Adrenal gland (tissue), 12 donors: ENCODE measurements around the gene TFRC. TPM values are rescaled to one million over a fixed set of nuclear protein-coding genes. Genes with fewer than 3 reads are reported as not detected.
A peak's percentile ranks its signal among the peaks of the same experiment; 100 is the strongest.

Experiments used
- DNase-seq, 7 donors: peaks; one replicate each; pipeline ENCODE4 v3.0.0-alpha.2; 2019 to 2020
- H3K27ac ChIP-seq, 5 donors: fragments of 200-600 bp; sonication (generic) in 4 of 5; 1 replicate in 3 of 5; 2 replicates in 2 of 5; pipeline versions ENCODE4 v1.5.1 to v1.8.0; 2016 to 2020; ENCODE audit warnings: mild to moderate bottlenecking in 1 of 5
- H3K27me3 ChIP-seq: fragments of 200-600 bp; 2 replicates; pipeline ENCODE4 v1.8.0; 2021
- H3K36me3 ChIP-seq, 2 donors: fragments of 200-600 bp; replicated peaks in 1 of 2; 1 replicate in 1 of 2; 2 replicates in 1 of 2; pipeline versions ENCODE4 v1.5.1 to v1.8.0; 2018 to 2022
- H3K4me1 ChIP-seq, 2 donors: fragments of 200-600 bp; replicated peaks in 1 of 2; 1 replicate in 1 of 2; 2 replicates in 1 of 2; pipeline versions ENCODE4 v1.5.1 to v1.8.0; 2018 to 2021
- H3K4me3 ChIP-seq, 4 donors: fragments of 200-600 bp; sonication (generic) in 3 of 4; one replicate each; pipeline ENCODE4 v1.5.1; 2016 to 2018
- H3K9me3 ChIP-seq, 3 donors: fragments of 200-600 bp; sonication (generic) in 1 of 3; replicated peaks in 1 of 3; 1 replicate in 2 of 3; 2 replicates in 1 of 3; pipeline versions ENCODE4 v1.5.1 to v1.8.0; 2016 to 2021
- CTCF ChIP-seq, 6 experiments: fragments of 450-650 bp in 4 of 6; fragments of 200-600 bp in 2 of 6; sonication (generic) in 1 of 6; IDR thresholded peaks; 1 replicate in 5 of 6; 2 replicates in 1 of 6; pipeline versions ENCODE4 v1.5.1 to v1.8.0; 2016 to 2021; ENCODE audit warnings: antibody characterized with exemption in 6 of 6, mild to moderate bottlenecking in 2 of 6, moderate library complexity in 1 of 6
- POLR2A ChIP-seq, 2 donors: fragments of 450-650 bp; IDR thresholded peaks; one replicate each; pipeline ENCODE4 v1.6.1; 2017; ENCODE audit warnings: antibody characterized with exemption in 2 of 2, mild to moderate bottlenecking in 2 of 2, moderate library complexity in 1 of 2
- WGBS, 4 donors: extraction: QIAGEN DNeasy Blood & Tissue Kit in 2 of 4; methylation state at CpG; one replicate each; pipeline versions ENCODE4 v1.1.5 to v1.1.7; 2013 to 2017; 5-methylcytosine and 5-hydroxymethylcytosine counted together
- intact Hi-C, 2 donors: fragments of 100-400 bp; cut with DNase I; formaldehyde crosslinking; loops; one replicate each; pipeline versions ENCODE4 v1.14.1 to v1.15.0; 2022 to 2023
- polyA plus RNA-seq, 3 donors: library from polyadenylated mRNA; stranded (reverse); fragments of 200-250 nt in 2 of 3; fragments of 350-450 nt in 1 of 3; fragmentation: Illumina TruSeq in 1 of 3; extraction: RNeasy Lipid Tissue Mini Kit (QIAGEN cat#74804) in 1 of 3; gene quantifications; one replicate each; pipeline ENCODE4 v1.2.3, GENCODE V29; 2013 to 2014
- total RNA-seq, 9 donors: library from RNA; depleted of rRNA in 4 of 9; stranded (reverse); fragments of >200 nt in 4 of 9; fragments of 120-200 nt in 1 of 9; fragmentation: NEBNext Ultra II Directional in 1 of 9; extraction: Animal tissue kit (Norgen Biotek cat#: 25700) in 1 of 9; gene quantifications; one replicate each; pipeline versions ENCODE4 v1.1.0 to v1.2.4, GENCODE V29; 2013 to 2023
- donor health status: healthy with polysubstance abuse.
- donor health status: Bipolar disorder and iron deficiency.
- donor health status: DM: yes; HTN: yes; CAD: no.
- donor health status: DM: no; HTN: no; CAD: no.
- donor health status: DM: no; HTN: no; CAD: no.
- donor health status: DM: yes; HTN: yes; CAD: no.

TFRC gene
- total and polyA plus RNA-seq, 12 donors: 7.3 to 414 (median 60.8) TPM

DNA sequence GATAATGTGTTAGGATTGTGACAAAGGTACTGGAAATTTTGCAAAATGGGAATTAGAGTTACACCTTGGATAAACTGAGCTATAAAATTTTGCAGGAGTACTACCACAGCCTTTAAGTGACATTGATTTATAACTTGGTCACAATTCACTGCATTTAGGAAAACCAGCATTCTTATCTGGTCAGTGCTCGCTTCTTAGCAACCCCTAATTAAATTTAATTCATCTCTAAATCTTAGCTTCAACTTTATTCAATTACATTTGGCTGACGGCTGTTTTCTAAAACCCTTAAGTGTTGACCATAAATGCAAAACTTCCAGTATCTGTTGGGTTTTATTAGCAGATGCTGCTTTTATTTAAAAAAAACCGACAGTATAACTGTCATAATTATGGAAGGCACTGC, 31.3 kb downstream of the TFRC start:
- 84 to 89% (median 87%) methylated on average over 3 of the region's 3 CpGs for WGBS, 4 donors

DNA sequence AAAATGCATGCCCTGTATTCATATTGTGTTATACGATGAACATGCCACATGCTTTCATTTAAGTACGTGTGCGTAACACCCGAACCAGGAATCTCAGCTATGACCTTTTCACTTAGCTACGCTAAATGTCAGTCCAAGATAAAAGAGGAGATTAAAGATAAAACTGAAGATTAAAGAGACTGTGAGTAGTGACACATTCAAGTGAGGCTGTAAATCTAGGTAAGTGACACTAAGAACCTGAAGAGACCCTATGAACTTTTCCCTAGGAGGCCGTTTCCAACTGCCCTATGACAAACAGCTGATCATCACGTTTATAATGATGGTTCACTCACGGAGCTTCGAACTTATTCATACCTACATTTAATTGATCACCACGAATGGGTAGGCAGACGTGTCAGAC, 32.2 kb downstream of the TFRC start:
- Histone ChIP-seq H3K27ac (no peak overlapping the region), H3K27me3 (no peaks in the 10 kb centered on the region), H3K4me3 (no peak overlapping the region), H3K36me3 (peaks cover 0 to 45% of the 10 kb centered on the region in 2 donors), H3K4me1 (peaks cover 4 to 10% of the 10 kb centered on the region in 2 donors), H3K9me3 (no peaks in the 10 kb centered on the region)
- peak in 1 of 7 donors; percentile 20 for DNase-seq
- 35 to 49% (median 44%) methylated on average over 11 of the region's 11 CpGs for WGBS, 4 donors
- intact Hi-C loops: no loop called here
- TF ChIP-seq CTCF (IDR thresholded peaks at IDR 0.05) (no peak), POLR2A (IDR thresholded peaks at IDR 0.05) (no peak)

More for the DNA sequence above, 31.3 kb downstream of the TFRC start:
- H3K27ac ChIP-seq: no peak overlapping the region
- no peaks in the 10 kb centered on the region for H3K9me3 ChIP-seq
- intact Hi-C loops: no loop called here
- no peaks in the 10 kb centered on the region for H3K27me3 ChIP-seq
- H3K4me1 ChIP-seq: peaks cover 4 to 10% of the 10 kb centered on the region in 2 donors
- no peak for TF ChIP-seq CTCF (IDR thresholded peaks at IDR 0.05)
- no peak for TF ChIP-seq POLR2A (IDR thresholded peaks at IDR 0.05)
- no peak for DNase-seq
- H3K4me3 ChIP-seq: no peak overlapping the region
- peaks cover 0 to 54% of the 10 kb centered on the region in 2 donors for H3K36me3 ChIP-seq

DNA sequence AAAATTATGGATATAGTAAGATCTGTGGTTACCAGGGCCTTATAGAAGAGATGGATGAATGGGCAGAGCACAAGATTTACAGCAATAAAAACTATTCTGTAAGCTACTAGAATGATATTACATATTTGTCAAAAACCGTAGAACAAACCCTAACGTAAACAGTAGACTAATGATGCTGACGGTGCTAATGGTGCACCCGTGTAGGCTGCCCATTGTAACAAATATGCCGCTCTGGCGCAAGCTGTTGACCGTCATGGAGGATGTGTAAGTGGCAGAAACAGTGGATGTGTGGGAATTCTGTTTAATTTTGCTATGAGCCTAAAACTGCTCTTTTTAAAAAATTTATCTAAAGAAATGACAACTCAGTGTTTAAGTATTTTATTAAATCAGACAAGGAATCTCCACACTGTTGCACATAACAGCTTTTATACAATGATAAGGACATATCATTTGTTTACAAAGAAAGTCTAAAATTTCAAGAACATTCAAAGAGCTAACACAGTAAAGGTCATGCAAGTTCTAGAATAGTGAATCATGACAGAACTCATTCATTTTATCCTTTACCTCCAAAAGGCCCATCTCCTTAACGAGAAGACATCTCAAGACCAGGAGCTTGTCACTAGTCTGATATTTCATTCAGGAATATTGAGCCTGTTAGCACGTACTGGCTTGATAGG, 32.8 kb downstream of the TFRC start:
- no peak overlapping the region for H3K4me3 ChIP-seq
- H3K4me1 ChIP-seq: peaks cover 4 to 10% of the 10 kb centered on the region in 2 donors
- WGBS, 4 donors: 79 to 87% (median 86%) methylated on average over 9 of the region's 9 CpGs
- H3K36me3 ChIP-seq: peaks cover 0 to 39% of the 10 kb centered on the region in 2 donors
- intact Hi-C loops: no loop called here
- TF ChIP-seq CTCF (IDR thresholded peaks at IDR 0.05): no peak
- TF ChIP-seq POLR2A (IDR thresholded peaks at IDR 0.05): no peak
- H3K9me3 ChIP-seq: no peaks in the 10 kb centered on the region
- DNase-seq: no peak
- no peaks in the 10 kb centered on the region for H3K27me3 ChIP-seq
- H3K27ac ChIP-seq: no peak overlapping the region

GRCh38 chr3:196047391-196048030, 34.4 kb downstream of the TFRC start:
- 89 to 95% (median 92%) methylated on average over 10 to 11 of the region's 11 CpGs for WGBS, 4 donors
- H3K36me3 ChIP-seq: peaks cover 0 to 23% of the 10 kb centered on the region in 2 donors
- no peaks in the 10 kb centered on the region for H3K27me3 ChIP-seq
- TF ChIP-seq POLR2A (IDR thresholded peaks at IDR 0.05) (no peak), CTCF (IDR thresholded peaks at IDR 0.05) (no peak)
- intact Hi-C loops: no loop called here
- DNase-seq: no peak
- peaks cover 4 to 10% of the 10 kb centered on the region in 2 donors for H3K4me1 ChIP-seq
- no peak overlapping the region for H3K27ac ChIP-seq
- H3K9me3 ChIP-seq: no peaks in the 10 kb centered on the region
- H3K4me3 ChIP-seq: no peak overlapping the region
